ENCODE measurements around the gene GPR87.

GPR87 gene

DNA sequence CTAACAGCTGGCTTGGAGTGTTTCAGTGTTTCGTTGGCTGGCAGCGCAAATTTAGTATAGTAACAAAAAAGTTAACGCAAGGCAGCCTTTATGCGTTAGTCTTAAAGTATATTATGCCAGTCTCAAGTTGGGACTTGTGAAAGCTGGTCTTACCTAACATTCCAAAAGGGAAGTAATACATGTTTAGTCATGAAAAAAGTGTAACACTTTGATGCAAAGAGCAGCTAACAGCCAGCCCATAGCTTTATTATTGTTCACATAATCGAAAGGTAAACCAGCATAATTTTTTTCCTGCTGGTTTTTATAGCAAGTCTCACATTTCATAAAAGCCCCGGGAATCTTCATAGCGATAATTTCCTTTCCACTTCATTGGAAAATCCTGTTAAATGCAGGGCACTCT is 2.4 kb upstream of the GPR87 start:
- TF ChIP-seq, protein P1, sequence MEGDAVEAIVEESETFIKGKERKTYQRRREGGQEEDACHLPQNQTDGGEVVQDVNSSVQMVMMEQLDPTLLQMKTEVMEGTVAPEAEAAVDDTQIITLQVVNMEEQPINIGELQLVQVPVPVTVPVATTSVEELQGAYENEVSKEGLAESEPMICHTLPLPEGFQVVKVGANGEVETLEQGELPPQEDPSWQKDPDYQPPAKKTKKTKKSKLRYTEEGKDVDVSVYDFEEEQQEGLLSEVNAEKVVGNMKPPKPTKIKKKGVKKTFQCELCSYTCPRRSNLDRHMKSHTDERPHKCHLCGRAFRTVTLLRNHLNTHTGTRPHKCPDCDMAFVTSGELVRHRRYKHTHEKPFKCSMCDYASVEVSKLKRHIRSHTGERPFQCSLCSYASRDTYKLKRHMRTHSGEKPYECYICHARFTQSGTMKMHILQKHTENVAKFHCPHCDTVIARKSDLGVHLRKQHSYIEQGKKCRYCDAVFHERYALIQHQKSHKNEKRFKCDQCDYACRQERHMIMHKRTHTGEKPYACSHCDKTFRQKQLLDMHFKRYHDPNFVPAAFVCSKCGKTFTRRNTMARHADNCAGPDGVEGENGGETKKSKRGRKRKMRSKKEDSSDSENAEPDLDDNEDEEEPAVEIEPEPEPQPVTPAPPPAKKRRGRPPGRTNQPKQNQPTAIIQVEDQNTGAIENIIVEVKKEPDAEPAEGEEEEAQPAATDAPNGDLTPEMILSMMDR (IDR thresholded peaks at IDR 0.05; ENCODE audit: borderline replicate concordance, extremely low read depth, low read length, poor library complexity, severe bottlenecking), result no peak
- no peak for TF ChIP-seq EZH2 (IDR thresholded peaks at IDR 0.05; ENCODE audit: borderline replicate concordance, low read depth, low read length, severe bottlenecking)
- ATAC-seq (ENCODE audit: insufficient read depth, low read depth) (no peak), DNase-seq (no peak)
- H3K4me1 ChIP-seq (ENCODE audit: insufficient read depth, low read length), result no peaks in the 10 kb centered on the region
- no peaks in the 10 kb centered on the region for H3K9me3 ChIP-seq (ENCODE audit: insufficient read depth, low read length, severe bottlenecking)
- no peaks in the 10 kb centered on the region for H3K27me3 ChIP-seq (ENCODE audit: insufficient read depth, low read length, poor library complexity)
- H2AFZ ChIP-seq (ENCODE audit: low read depth, low read length), result no peak overlapping the region
- H3K4me3 ChIP-seq (ENCODE audit: low read depth in 1 of 2, low read length in 2 of 2), result no peak overlapping the region
- H3K4me2 ChIP-seq (ENCODE audit: insufficient read depth, low read length), result no peak overlapping the region
- H3K27ac ChIP-seq (ENCODE audit: low read length), result no peak overlapping the region
- no peaks in the 10 kb centered on the region for H3K36me3 ChIP-seq (ENCODE audit: insufficient read depth, low read length)
- no peaks in the 10 kb centered on the region for H4K20me1 ChIP-seq (ENCODE audit: insufficient read depth, low read length)
- no peaks in the 10 kb centered on the region for H3K79me2 ChIP-seq (ENCODE audit: insufficient read depth, low read length)
- H3K9ac ChIP-seq (ENCODE audit: low read depth, low read length), result no peak overlapping the region

DNA sequence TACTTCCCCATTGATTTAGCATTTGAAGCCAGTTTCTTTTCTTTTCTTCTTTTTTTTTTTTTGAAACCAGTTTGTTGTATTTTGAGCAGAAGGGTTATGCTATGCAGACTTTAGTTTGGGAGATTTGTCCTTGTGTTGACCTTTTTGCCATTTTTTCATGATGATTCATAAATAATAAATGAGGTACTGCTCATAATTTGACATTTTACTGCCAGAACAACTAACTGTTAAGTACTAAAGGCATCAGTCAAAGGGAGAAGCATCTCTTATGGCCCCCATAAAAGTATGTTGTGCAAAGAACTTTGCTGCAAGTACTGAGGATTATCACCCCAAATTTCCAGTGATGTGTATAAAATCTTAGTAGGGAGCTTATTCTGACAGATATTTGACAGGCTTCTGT is 1.7 kb upstream of the GPR87 start:
- H3K4me2 ChIP-seq (ENCODE audit: insufficient read depth, low read length), result no peak overlapping the region
- no peak for DNase-seq

DNA sequence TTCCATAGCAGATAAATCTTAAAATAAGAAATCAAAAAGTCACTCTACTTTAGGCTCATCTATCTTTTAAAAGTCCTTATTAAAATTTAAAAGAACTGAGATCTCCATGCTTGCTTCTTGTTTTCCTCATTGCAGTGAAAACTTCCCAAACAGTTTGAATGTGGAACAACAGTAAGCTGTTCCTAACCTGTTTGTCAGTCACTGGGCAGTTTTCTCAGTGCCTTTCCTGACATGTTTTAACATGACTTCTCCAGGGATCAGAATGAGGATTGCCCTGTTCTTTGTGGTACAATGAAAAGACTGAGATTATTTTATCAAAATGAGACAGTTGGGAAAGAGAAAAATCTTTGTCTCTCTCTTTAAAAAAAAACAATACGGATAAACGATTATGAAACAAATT is 774 bp downstream of the GPR87 start:
- no peaks in the 10 kb centered on the region for H3K9me3 ChIP-seq (ENCODE audit: insufficient read depth, low read length, severe bottlenecking)
- H3K4me3 ChIP-seq (ENCODE audit: low read depth in 1 of 2, low read length in 2 of 2), result no peak overlapping the region
- H3K9ac ChIP-seq (ENCODE audit: low read depth, low read length), result no peak overlapping the region
- TF ChIP-seq, protein P1 (IDR thresholded peaks at IDR 0.05; ENCODE audit: borderline replicate concordance, extremely low read depth, low read length, poor library complexity, severe bottlenecking), result no peak
- TF ChIP-seq EZH2 (IDR thresholded peaks at IDR 0.05; ENCODE audit: borderline replicate concordance, low read depth, low read length, severe bottlenecking), result no peak
- no peak overlapping the region for H3K27ac ChIP-seq (ENCODE audit: low read length)
- ATAC-seq (ENCODE audit: insufficient read depth, low read depth) (no peak), DNase-seq (no peak)
- H3K36me3 ChIP-seq (ENCODE audit: insufficient read depth, low read length), result no peaks in the 10 kb centered on the region
- no peaks in the 10 kb centered on the region for H3K4me1 ChIP-seq (ENCODE audit: insufficient read depth, low read length)
- H3K79me2 ChIP-seq (ENCODE audit: insufficient read depth, low read length), result no peaks in the 10 kb centered on the region
- H3K27me3 ChIP-seq (ENCODE audit: insufficient read depth, low read length, poor library complexity), result no peaks in the 10 kb centered on the region
- H2AFZ ChIP-seq (ENCODE audit: low read depth, low read length), result no peak overlapping the region
- H4K20me1 ChIP-seq (ENCODE audit: insufficient read depth, low read length), result no peaks in the 10 kb centered on the region
- no peak overlapping the region for H3K4me2 ChIP-seq (ENCODE audit: insufficient read depth, low read length)

More for the DNA sequence above, 1.7 kb upstream of the GPR87 start:
- H3K27ac ChIP-seq (ENCODE audit: low read length), result no peak overlapping the region
- H3K36me3 ChIP-seq (ENCODE audit: insufficient read depth, low read length), result no peaks in the 10 kb centered on the region
- H3K9me3 ChIP-seq (ENCODE audit: insufficient read depth, low read length, severe bottlenecking), result no peaks in the 10 kb centered on the region
- ATAC-seq (ENCODE audit: insufficient read depth, low read depth), result no peak
- H2AFZ ChIP-seq (ENCODE audit: low read depth, low read length), result no peak overlapping the region
- no peaks in the 10 kb centered on the region for H3K79me2 ChIP-seq (ENCODE audit: insufficient read depth, low read length)
- TF ChIP-seq, protein P1 (IDR thresholded peaks at IDR 0.05; ENCODE audit: borderline replicate concordance, extremely low read depth, low read length, poor library complexity, severe bottlenecking), result no peak
- no peak for TF ChIP-seq EZH2 (IDR thresholded peaks at IDR 0.05; ENCODE audit: borderline replicate concordance, low read depth, low read length, severe bottlenecking)
- H3K27me3 ChIP-seq (ENCODE audit: insufficient read depth, low read length, poor library complexity), result no peaks in the 10 kb centered on the region
- no peaks in the 10 kb centered on the region for H3K4me1 ChIP-seq (ENCODE audit: insufficient read depth, low read length)
- H4K20me1 ChIP-seq (ENCODE audit: insufficient read depth, low read length), result no peaks in the 10 kb centered on the region
- H3K4me3 ChIP-seq (ENCODE audit: low read depth in 1 of 2, low read length in 2 of 2), result no peak overlapping the region
- H3K9ac ChIP-seq (ENCODE audit: low read depth, low read length), result no peak overlapping the region

DNA sequence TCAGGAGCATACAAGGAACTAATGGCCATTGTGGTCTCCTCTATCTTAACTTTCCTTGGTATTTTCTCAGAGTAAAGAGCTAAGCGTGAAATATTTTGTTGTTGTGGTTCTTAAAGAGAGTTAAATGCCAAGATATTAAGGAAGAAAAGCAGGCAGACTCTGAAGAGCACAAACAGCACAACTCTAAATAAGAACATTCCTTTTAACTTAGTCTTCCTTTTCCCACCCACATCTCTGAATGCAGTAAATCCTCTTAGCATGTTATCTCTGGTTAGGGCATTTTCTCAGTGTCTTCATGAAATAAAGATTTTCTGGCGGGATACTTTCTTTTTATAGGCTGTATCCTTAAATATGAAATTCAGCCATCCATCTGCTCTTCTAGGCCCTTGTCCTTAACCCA is 1.5 kb downstream of the GPR87 start:
- no peaks in the 10 kb centered on the region for H3K27me3 ChIP-seq (ENCODE audit: insufficient read depth, low read length, poor library complexity)
- no peak overlapping the region for H3K9ac ChIP-seq (ENCODE audit: low read depth, low read length)
- H4K20me1 ChIP-seq (ENCODE audit: insufficient read depth, low read length), result no peaks in the 10 kb centered on the region
- DNase-seq, result no peak
- H2AFZ ChIP-seq (ENCODE audit: low read depth, low read length), result no peak overlapping the region
- no peak overlapping the region for H3K4me3 ChIP-seq (ENCODE audit: low read depth in 1 of 2, low read length in 2 of 2)
- H3K4me2 ChIP-seq (ENCODE audit: insufficient read depth, low read length), result no peak overlapping the region
- no peaks in the 10 kb centered on the region for H3K36me3 ChIP-seq (ENCODE audit: insufficient read depth, low read length)
- no peak for ATAC-seq (ENCODE audit: insufficient read depth, low read depth)
- TF ChIP-seq, protein P1 (IDR thresholded peaks at IDR 0.05; ENCODE audit: borderline replicate concordance, extremely low read depth, low read length, poor library complexity, severe bottlenecking), result no peak
- TF ChIP-seq EZH2 (IDR thresholded peaks at IDR 0.05; ENCODE audit: borderline replicate concordance, low read depth, low read length, severe bottlenecking), result no peak
- no peaks in the 10 kb centered on the region for H3K79me2 ChIP-seq (ENCODE audit: insufficient read depth, low read length)
- no peaks in the 10 kb centered on the region for H3K4me1 ChIP-seq (ENCODE audit: insufficient read depth, low read length)
- no peaks in the 10 kb centered on the region for H3K9me3 ChIP-seq (ENCODE audit: insufficient read depth, low read length, severe bottlenecking)
- H3K27ac ChIP-seq (ENCODE audit: low read length), result no peak overlapping the region
